C4-2B (cell line): Measurements from ENCODE around the gene ADAMTS13.

Experiments used
- CTCF ChIP-seq: fragments of 450-650 bp; conservative IDR thresholded peaks from 2 replicates; pipeline ENCODE4 v1.5.1; 2017; ENCODE audit warnings: mild to moderate bottlenecking
- ZFX ChIP-seq: fragments of 450-650 bp; IDR thresholded peaks from 2 replicates; pipeline ENCODE4 v1.6.1; 2017

GRCh38 chr9:133491656-133491925 is 69.4 kb downstream of the ADAMTS13 start:
- TF ChIP-seq CTCF (no peak), ZFX (no peak)
